ENCODE data around the gene TCF7L2. TPM values are rescaled to one million over a fixed set of nuclear protein-coding genes. Genes with fewer than 3 reads are reported as not detected.

TCF7L2 gene
- total RNA-seq, 3 donors from 2014 or later = 33.1 to 44.2 (median 34.1) TPM

DNA sequence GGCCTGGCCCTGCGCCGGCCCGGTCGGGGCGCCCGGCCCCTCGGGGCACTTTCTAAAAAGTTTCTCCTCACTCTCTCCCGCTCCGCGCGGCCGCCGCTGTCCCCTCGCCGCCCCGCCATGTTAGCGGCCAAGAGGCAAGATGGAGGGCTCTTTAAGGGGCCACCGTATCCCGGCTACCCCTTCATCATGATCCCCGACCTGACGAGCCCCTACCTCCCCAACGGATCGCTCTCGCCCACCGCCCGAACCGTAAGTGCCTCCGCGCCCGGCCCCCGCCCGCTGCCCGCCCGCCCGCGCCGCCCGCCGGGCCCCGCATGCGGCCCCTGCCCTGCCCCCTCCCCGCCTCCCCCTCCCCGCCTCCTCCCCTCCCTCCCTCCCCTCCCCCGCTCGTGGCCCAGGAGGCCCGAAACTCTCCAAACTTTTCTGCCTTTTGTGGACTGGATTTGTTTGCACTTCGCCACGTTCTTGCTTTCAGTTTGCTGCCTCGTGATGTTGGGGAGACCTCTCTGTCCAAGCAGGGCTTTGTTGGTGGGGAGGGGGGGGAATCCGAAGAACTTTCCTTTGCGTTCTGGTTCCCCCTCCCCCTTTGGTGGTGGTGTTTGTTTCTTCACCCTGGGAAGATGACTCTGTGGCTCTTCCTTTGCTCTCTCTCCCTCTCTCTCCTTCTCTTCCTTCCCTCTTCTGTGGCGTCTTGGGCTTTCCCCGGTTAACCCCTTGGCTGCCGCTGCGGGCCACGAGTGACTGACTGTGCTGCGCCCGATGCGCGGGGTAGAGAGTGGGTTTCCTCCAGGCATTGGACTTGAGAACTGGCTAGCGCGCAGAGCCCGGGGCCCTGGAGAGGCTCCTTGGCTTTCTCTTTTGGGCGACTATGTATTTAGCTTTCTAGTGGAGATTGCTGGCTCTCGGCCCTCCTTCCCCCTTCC is 1.6 kb downstream of the TCF7L2 start:
- intact Hi-C loops (cut with DNase I; ENCODE audit: low total_unique reads) = no loop called here
- H3K36me3 ChIP-seq = no peaks in the 10 kb centered on the region
- no peaks in the 10 kb centered on the region for H3K9me3 ChIP-seq
- peaks cover 0 to 12% of the 10 kb centered on the region in 2 donors for H3K4me1 ChIP-seq
- peak; percentile 52 to 61 for DNase-seq (ENCODE audit: low spot score in 2 of 2)
- H3K27me3 ChIP-seq = no peaks in the 10 kb centered on the region
- TF ChIP-seq POLR2A (IDR thresholded peaks at IDR 0.05) (no peak), POLR2AphosphoS5 (IDR thresholded peaks at IDR 0.05) (peak; percentile 71 to 73 (median 72))
- TF ChIP-seq, protein P1, sequence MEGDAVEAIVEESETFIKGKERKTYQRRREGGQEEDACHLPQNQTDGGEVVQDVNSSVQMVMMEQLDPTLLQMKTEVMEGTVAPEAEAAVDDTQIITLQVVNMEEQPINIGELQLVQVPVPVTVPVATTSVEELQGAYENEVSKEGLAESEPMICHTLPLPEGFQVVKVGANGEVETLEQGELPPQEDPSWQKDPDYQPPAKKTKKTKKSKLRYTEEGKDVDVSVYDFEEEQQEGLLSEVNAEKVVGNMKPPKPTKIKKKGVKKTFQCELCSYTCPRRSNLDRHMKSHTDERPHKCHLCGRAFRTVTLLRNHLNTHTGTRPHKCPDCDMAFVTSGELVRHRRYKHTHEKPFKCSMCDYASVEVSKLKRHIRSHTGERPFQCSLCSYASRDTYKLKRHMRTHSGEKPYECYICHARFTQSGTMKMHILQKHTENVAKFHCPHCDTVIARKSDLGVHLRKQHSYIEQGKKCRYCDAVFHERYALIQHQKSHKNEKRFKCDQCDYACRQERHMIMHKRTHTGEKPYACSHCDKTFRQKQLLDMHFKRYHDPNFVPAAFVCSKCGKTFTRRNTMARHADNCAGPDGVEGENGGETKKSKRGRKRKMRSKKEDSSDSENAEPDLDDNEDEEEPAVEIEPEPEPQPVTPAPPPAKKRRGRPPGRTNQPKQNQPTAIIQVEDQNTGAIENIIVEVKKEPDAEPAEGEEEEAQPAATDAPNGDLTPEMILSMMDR (IDR thresholded peaks at IDR 0.05) = peak in 1 of 3 donors; percentile 16
- peak overlapping the region; percentile 97 to 99 for H3K27ac ChIP-seq
- peak overlapping the region; percentile 78 to 86 (median 79) for H3K4me3 ChIP-seq

DNA sequence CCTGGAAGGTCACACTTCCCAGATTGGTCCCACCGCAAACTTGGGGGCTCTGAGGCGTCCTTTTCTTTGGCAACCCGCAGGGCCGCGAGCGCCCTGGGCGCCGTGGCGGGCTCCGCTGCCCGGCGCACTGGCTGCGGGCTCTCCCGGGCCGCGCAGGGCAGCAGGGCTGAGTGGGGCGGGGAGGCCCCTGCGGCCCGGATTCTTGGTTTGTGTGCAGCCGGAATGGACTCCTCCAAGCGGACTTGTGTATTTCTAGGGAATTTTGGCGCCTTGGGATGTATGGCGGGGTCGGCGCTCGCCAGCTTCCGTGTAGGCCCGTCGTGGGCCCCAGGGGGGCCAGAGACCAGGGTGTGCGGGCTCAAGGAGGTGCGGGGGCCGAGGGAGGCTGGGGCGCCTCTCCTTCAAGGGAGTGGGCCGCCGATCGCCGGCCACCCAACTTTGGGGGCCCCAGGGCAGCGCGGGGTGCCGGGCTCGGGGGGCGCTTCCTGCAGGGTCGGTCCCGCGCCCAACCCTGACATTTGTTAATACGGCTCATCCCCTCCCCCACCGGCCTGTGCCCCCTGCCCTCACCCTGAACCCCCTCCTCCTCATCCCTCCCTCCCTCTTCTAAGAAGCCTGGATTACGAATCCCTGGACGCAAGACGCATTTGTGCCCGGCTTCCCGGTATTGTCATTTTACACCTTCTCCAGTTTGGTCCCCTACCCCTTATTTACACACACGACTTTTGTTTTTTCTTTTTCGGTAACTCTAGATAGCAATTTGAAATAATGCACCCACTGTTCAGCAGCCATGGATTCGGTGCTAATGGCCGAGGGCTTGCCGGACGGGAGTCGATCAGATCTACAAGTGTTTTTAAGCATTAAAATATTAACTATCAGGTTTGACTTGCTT is 2.5 kb downstream of the TCF7L2 start:
- H3K4me1 ChIP-seq = peaks cover 0 to 12% of the 10 kb centered on the region in 2 donors
- DNase-seq (ENCODE audit: low spot score in 2 of 2) = no peak
- TF ChIP-seq, protein P1 (IDR thresholded peaks at IDR 0.05) = no peak
- no peak for TF ChIP-seq POLR2A (IDR thresholded peaks at IDR 0.05)
- TF ChIP-seq POLR2AphosphoS5 (IDR thresholded peaks at IDR 0.05) = no peak
- H3K36me3 ChIP-seq = no peaks in the 10 kb centered on the region
- no peaks in the 10 kb centered on the region for H3K27me3 ChIP-seq
- H3K9me3 ChIP-seq = no peaks in the 10 kb centered on the region
- H3K27ac ChIP-seq = peak overlapping the region; percentile 97 to 99
- intact Hi-C loops (cut with DNase I; ENCODE audit: low total_unique reads) = no loop called here
- H3K4me3 ChIP-seq = peak overlapping the region; percentile 78 to 86 (median 79)

DNA sequence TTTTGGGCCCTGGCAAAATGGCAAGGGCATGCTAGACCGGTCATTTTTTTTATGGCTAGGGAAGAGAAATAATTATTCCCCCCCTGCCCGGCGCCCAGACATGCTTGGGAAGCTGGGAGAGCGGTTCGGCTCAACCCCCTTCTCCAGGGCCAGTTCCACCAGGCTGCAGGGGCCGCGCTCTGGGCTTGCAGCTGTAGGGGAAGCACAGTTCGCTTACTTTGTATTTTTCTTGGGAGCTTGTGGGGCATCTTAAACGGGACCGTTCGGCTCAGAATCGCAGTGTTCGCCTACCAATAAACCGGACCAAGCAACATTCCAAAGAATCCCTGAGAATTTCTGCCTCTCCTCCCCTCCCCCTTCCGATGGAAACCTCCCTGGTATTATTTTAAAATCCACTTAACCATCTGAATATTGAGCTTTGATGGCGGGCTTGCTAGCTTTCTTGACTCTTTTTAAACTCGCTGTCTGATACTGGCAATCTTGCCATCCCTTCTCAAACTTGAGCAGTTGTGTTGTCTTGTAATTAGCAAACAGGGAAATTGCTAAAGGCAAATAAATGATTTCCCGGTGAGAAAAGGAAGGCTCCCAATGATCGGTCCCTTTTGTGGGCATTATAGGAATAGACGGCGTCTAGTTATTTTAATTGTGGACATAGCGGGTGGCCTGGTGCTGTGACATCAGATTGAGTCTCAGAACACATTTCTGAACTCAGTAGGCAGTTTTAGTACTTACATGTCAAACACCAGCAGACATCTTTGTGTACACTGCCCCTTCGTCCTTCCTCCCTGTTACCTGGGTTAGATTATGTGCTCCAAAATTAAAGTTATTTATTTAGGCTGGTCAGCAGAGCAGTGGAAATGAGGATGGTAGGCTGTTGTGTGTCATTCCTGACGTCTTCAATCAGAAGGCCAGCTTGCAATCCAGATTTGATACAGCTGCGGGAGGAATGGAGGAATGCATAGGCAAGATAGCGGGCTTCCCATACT is 3.4 kb downstream of the TCF7L2 start:
- H3K9me3 ChIP-seq = no peaks in the 10 kb centered on the region
- peaks cover 0 to 12% of the 10 kb centered on the region in 2 donors for H3K4me1 ChIP-seq
- TF ChIP-seq, protein P1 (IDR thresholded peaks at IDR 0.05) = no peak
- no peak for TF ChIP-seq POLR2AphosphoS5 (IDR thresholded peaks at IDR 0.05)
- no peak for TF ChIP-seq POLR2A (IDR thresholded peaks at IDR 0.05)
- no peaks in the 10 kb centered on the region for H3K36me3 ChIP-seq
- DNase-seq (ENCODE audit: low spot score in 2 of 2) = no peak
- peak overlapping the region; percentile 97 to 99 for H3K27ac ChIP-seq
- H3K27me3 ChIP-seq = no peaks in the 10 kb centered on the region
- intact Hi-C loops (cut with DNase I; ENCODE audit: low total_unique reads) = no loop called here
- peak overlapping the region; percentile 78 to 86 (median 79) for H3K4me3 ChIP-seq

DNA sequence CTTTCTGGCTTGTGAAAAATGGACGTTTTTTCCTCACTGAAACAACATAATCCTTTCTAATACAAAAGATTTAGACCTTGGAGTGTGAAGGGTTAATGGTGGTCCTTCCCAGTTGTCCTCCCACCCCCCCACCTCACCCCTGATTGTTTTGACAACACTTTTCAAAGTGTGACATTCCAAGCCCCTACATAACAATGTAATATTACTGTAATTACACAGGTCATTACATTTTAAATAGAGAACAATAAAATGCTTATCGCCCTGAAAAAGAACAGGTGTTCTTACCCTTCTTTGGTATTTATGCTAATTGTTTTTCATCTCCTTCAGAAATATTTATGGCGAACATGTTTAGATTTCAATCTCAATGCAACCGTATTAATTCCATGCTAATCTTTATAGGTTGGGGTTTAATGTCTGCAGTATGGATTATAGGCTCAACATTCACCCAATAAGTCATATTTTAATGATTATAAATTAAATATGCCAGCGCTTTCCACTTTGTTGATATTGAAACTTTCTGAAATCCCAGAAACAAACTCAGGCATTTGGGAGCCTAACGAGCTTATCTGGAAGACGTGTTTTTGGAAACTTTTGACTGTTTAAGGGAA is 5.0 kb downstream of the TCF7L2 start:
- H3K27me3 ChIP-seq = no peaks in the 10 kb centered on the region
- H3K27ac ChIP-seq = peak overlapping the region; percentile 21 to 97
- peak overlapping the region; percentile 21 to 86 (median 79) for H3K4me3 ChIP-seq
- TF ChIP-seq POLR2AphosphoS5 (IDR thresholded peaks at IDR 0.05) = no peak
- TF ChIP-seq, protein P1 (IDR thresholded peaks at IDR 0.05) = no peak
- no peaks in the 10 kb centered on the region for H3K9me3 ChIP-seq
- intact Hi-C loops (cut with DNase I; ENCODE audit: low total_unique reads) = loop anchor here (5.0 kb wide), 1 partner anchor 437 kb away; no protein-coding TSS in a partner anchor
- peaks cover 0 to 12% of the 10 kb centered on the region in 2 donors for H3K4me1 ChIP-seq
- DNase-seq (ENCODE audit: low spot score in 2 of 2) = no peak
- H3K36me3 ChIP-seq = no peaks in the 10 kb centered on the region
